ENCODE results near the gene IFNLR1. TPM values are rescaled to one million over a fixed set of nuclear protein-coding genes. Genes with fewer than 3 reads are reported as not detected.

IFNLR1 gene
- total RNA-seq, 4 donors from 2014 or later, result 2.6 to 37.4 (median 12.7) TPM

GRCh38 chr1:24126018-24126671, 60.9 kb downstream of the IFNLR1 start:
- 59% methylated on average over 6 of the region's 6 CpGs; no CpG with 5 or more reads in 1 of the 2 donors for WGBS, 2 donors (ENCODE audit: low coverage in 1 of 2)
- Histone ChIP-seq H3K27me3 (no peaks in the 10 kb centered on the region), H3K36me3 (no peaks in the 10 kb centered on the region), H3K27ac (no peak overlapping the region), H3K4me3 (no peak overlapping the region), H3K9me3 (no peaks in the 10 kb centered on the region), H3K4me1 (peaks cover 0 to 2% (median under 1%) of the 10 kb centered on the region in 4 donors)
- DNase-seq, result no peak
- in situ Hi-C loops (cut with MboI; ENCODE audit: low pct_ligation_motif_present in 1 of 4, low pct_unique_long_range_greater_than_20kb in 1 of 4, low sequenced_read_pairs in 3 of 4) (no loop called here), intact Hi-C loops (cut with DNase I; ENCODE audit: low total_unique reads) (no loop called here)
- TF ChIP-seq POLR2A (IDR thresholded peaks at IDR 0.05), result no peak
- no peak for TF ChIP-seq CTCF (IDR thresholded peaks at IDR 0.05)
- no peak for TF ChIP-seq EP300 (IDR thresholded peaks at IDR 0.05; ENCODE audit: low read depth)
- no peak for TF ChIP-seq POLR2AphosphoS5 (IDR thresholded peaks at IDR 0.05)

GRCh38 chr1:24125456-24125855, 61.6 kb downstream of the IFNLR1 start:
- DNase-seq, result no peak
- Histone ChIP-seq H3K36me3 (no peaks in the 10 kb centered on the region), H3K27me3 (no peaks in the 10 kb centered on the region), H3K4me3 (no peak overlapping the region), H3K4me1 (peaks cover 5 to 9% (median 6%) of the 10 kb centered on the region in 4 donors), H3K27ac (no peak overlapping the region), H3K9me3 (no peaks in the 10 kb centered on the region)
- WGBS, 2 donors (ENCODE audit: low coverage in 1 of 2), result 76 to 90% methylated on average over 3 to 4 of the region's 4 CpGs
- intact Hi-C loops (cut with DNase I; ENCODE audit: low total_unique reads), result no loop called here
- in situ Hi-C loops (cut with MboI; ENCODE audit: low pct_ligation_motif_present in 1 of 4, low pct_unique_long_range_greater_than_20kb in 1 of 4, low sequenced_read_pairs in 3 of 4), result no loop called here
- TF ChIP-seq POLR2AphosphoS5 (IDR thresholded peaks at IDR 0.05), result no peak
- no peak for TF ChIP-seq EP300 (IDR thresholded peaks at IDR 0.05; ENCODE audit: low read depth)
- no peak for TF ChIP-seq CTCF (IDR thresholded peaks at IDR 0.05)
- no peak for TF ChIP-seq POLR2A (IDR thresholded peaks at IDR 0.05)

GRCh38 chr1:24124980-24125379, 62.1 kb downstream of the IFNLR1 start:
- Histone ChIP-seq H3K4me3 (no peak overlapping the region), H3K36me3 (no peaks in the 10 kb centered on the region), H3K9me3 (no peaks in the 10 kb centered on the region), H3K4me1 (peaks cover 9 to 14% (median 11%) of the 10 kb centered on the region in 4 donors), H3K27ac (no peak overlapping the region), H3K27me3 (no peaks in the 10 kb centered on the region)
- intact Hi-C loops (cut with DNase I; ENCODE audit: low total_unique reads), result no loop called here
- TF ChIP-seq EP300 (IDR thresholded peaks at IDR 0.05; ENCODE audit: low read depth), result no peak
- TF ChIP-seq POLR2AphosphoS5 (IDR thresholded peaks at IDR 0.05), result no peak
- TF ChIP-seq POLR2A (IDR thresholded peaks at IDR 0.05), result no peak
- TF ChIP-seq CTCF (IDR thresholded peaks at IDR 0.05), result no peak
- no peak for DNase-seq
- WGBS, 2 donors (ENCODE audit: low coverage in 1 of 2), result 83 to 100% methylated on average over 1 to 2 of the region's 2 CpGs
- in situ Hi-C loops (cut with MboI; ENCODE audit: low pct_ligation_motif_present in 1 of 4, low pct_unique_long_range_greater_than_20kb in 1 of 4, low sequenced_read_pairs in 3 of 4), result no loop called here

- H3K4me3 ChIP-seq, result no peak overlapping the region
- no peaks in the 10 kb centered on the region for H3K36me3 ChIP-seq
- in situ Hi-C loops (cut with MboI; ENCODE audit: low pct_ligation_motif_present in 1 of 4, low pct_unique_long_range_greater_than_20kb in 1 of 4, low sequenced_read_pairs in 3 of 4), result no loop called here
- no peaks in the 10 kb centered on the region for H3K27me3 ChIP-seq
- no peak for TF ChIP-seq EP300 (IDR thresholded peaks at IDR 0.05; ENCODE audit: low read depth)
- TF ChIP-seq CTCF (IDR thresholded peaks at IDR 0.05), result no peak
- TF ChIP-seq POLR2A (IDR thresholded peaks at IDR 0.05), result no peak
- no peak for TF ChIP-seq POLR2AphosphoS5 (IDR thresholded peaks at IDR 0.05)
- DNase-seq, result no peak
- intact Hi-C loops (cut with DNase I; ENCODE audit: low total_unique reads), result no loop called here
- no peak overlapping the region for H3K27ac ChIP-seq
- H3K4me1 ChIP-seq, result peaks cover 16 to 28% (median 24%) of the 10 kb centered on the region in 4 donors
- no peaks in the 10 kb centered on the region for H3K9me3 ChIP-seq
- WGBS, 2 donors (ENCODE audit: low coverage in 1 of 2), result 84% methylated on average over 6 of the region's 6 CpGs; no CpG with 5 or more reads in 1 of the 2 donors
Observed at GRCh38 chr1:24123611-24124010, 63.5 kb downstream of the IFNLR1 start.

All from transverse colon (tissue), 4 donors.